ENCODE data around the gene POU2F1. TPM values are rescaled to one million over a fixed set of nuclear protein-coding genes. Genes with fewer than 3 reads are reported as not detected.

POU2F1 gene
- total RNA-seq, 1 donor from 2014 or later, result 4.7 TPM

GRCh38 chr1:167266965-167267364, 46.3 kb downstream of the POU2F1 start:
- no peak for ATAC-seq
- DNase-seq (ENCODE audit: low spot score), result no peak

- DNase-seq (ENCODE audit: low spot score) (no peak), ATAC-seq (no peak)
Observed at GRCh38 chr1:167268347-167268787, 47.7 kb downstream of the POU2F1 start.

GRCh38 chr1:167270349-167271092, 49.8 kb downstream of the POU2F1 start:
- ATAC-seq (peak; percentile 46), DNase-seq (ENCODE audit: low spot score) (no peak)

GRCh38 chr1:167272369-167272957, 51.8 kb downstream of the POU2F1 start:
- ATAC-seq (no peak), DNase-seq (ENCODE audit: low spot score) (no peak)

GRCh38 chr1:167273027-167273800, 52.5 kb downstream of the POU2F1 start:
- DNase-seq (ENCODE audit: low spot score) (no peak), ATAC-seq (no peak)

- no peak for ATAC-seq
- DNase-seq (ENCODE audit: low spot score), result no peak
Observed at GRCh38 chr1:167274061-167274460, 53.4 kb downstream of the POU2F1 start.

- DNase-seq (ENCODE audit: low spot score), result no peak
- no peak for ATAC-seq
Observed at GRCh38 chr1:167276969-167277368, 56.3 kb downstream of the POU2F1 start.

- no peak for DNase-seq (ENCODE audit: low spot score)
- no peak for ATAC-seq
Observed at GRCh38 chr1:167278497-167278896, 57.8 kb downstream of the POU2F1 start.

- no peak for ATAC-seq
- DNase-seq (ENCODE audit: low spot score), result no peak
Observed at GRCh38 chr1:167280912-167281311, 60.2 kb downstream of the POU2F1 start.

- ATAC-seq (peak; percentile 80), DNase-seq (ENCODE audit: low spot score) (no peak)
Observed at GRCh38 chr1:167288390-167289074, 67.8 kb downstream of the POU2F1 start.

GRCh38 chr1:167289075-167289442, 68.4 kb downstream of the POU2F1 start:
- ATAC-seq, result no peak
- no peak for DNase-seq (ENCODE audit: low spot score)

GRCh38 chr1:167289966-167290365, 69.3 kb downstream of the POU2F1 start:
- no peak for DNase-seq (ENCODE audit: low spot score)
- ATAC-seq, result no peak

- ATAC-seq, result peak; percentile 36
Observed at GRCh38 chr1:167291539-167292185, 71.0 kb downstream of the POU2F1 start.

GRCh38 chr1:167292216-167292615, 71.5 kb downstream of the POU2F1 start:
- ATAC-seq (no peak), DNase-seq (ENCODE audit: low spot score) (no peak)

More at GRCh38 chr1:167291539-167292185, 71.0 kb downstream of the POU2F1 start:
- no peak for DNase-seq (ENCODE audit: low spot score)

GRCh38 chr1:167293057-167293456, 72.4 kb downstream of the POU2F1 start:
- ATAC-seq (peak; percentile 18), DNase-seq (ENCODE audit: low spot score) (no peak)

GRCh38 chr1:167294528-167294927, 73.8 kb downstream of the POU2F1 start:
- ATAC-seq, result no peak
- DNase-seq (ENCODE audit: low spot score), result no peak

GRCh38 chr1:167297222-167298214, 76.8 kb downstream of the POU2F1 start:
- ATAC-seq (peak; percentile 89), DNase-seq (ENCODE audit: low spot score) (peak; percentile 78)

GRCh38 chr1:167298325-167298724, 77.6 kb downstream of the POU2F1 start:
- DNase-seq (ENCODE audit: low spot score) (no peak), ATAC-seq (no peak)

- DNase-seq (ENCODE audit: low spot score) (no peak), ATAC-seq (no peak)
Observed at GRCh38 chr1:167301355-167301754, 80.7 kb downstream of the POU2F1 start.
